ENCODE data around the gene SLC22A6. TPM values are rescaled to one million over a fixed set of nuclear protein-coding genes. Genes with fewer than 3 reads are reported as not detected.

The SLC22A6 gene
- total and polyA plus RNA-seq, 8 donors, result not detected

DNA sequence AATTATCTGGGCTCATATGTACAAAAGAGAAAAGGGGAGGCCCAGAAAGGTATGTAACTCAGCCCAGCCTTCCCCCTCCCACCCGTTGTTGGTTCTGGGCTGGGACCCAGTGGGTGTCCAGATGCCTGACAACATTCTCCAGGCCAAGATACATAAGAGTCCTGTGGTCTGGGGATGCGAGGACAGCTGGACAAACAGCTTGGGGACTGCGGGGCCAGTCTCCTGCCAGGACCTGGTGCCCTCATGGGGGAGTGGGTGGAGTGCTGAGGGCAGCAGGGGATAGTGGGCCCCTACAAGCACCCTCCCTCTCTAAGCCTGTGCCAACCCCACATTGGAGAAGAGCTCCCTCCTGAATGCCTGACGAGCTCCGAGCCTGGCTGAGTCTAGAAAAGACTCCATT, 3.5 kb upstream of the SLC22A6 start:
- no peak for DNase-seq
- no peak for TF ChIP-seq POLR2AphosphoS5 (IDR thresholded peaks at IDR 0.05)
- Histone ChIP-seq H3K9me3 (no peaks in the 10 kb centered on the region), H3K27ac (no peak overlapping the region), H3K27me3 (no peaks in the 10 kb centered on the region), H3K4me1 (no peaks in the 10 kb centered on the region), H3K4me3 (no peak overlapping the region), H3K36me3 (no peaks in the 10 kb centered on the region)
- WGBS, 5 donors, result 53 to 73% (median 67%) methylated on average over 3 to 5 of the region's 5 CpGs
- intact Hi-C loops (cut with DNase I; ENCODE audit: low total_unique reads), result no loop called here

- Histone ChIP-seq H3K4me1 (no peaks in the 10 kb centered on the region), H3K9me3 (no peaks in the 10 kb centered on the region), H3K27me3 (no peaks in the 10 kb centered on the region), H3K36me3 (no peaks in the 10 kb centered on the region), H3K27ac (no peak overlapping the region), H3K4me3 (no peak overlapping the region)
- intact Hi-C loops (cut with DNase I; ENCODE audit: low total_unique reads), result no loop called here
- no peak for DNase-seq
- 84 to 89% (median 89%) methylated on average over 3 of the region's 3 CpGs for WGBS, 5 donors
- TF ChIP-seq POLR2AphosphoS5 (IDR thresholded peaks at IDR 0.05), result no peak
- TF ChIP-seq POLR2A (IDR thresholded peaks at IDR 0.05), result no peak
- TF ChIP-seq CTCF (IDR thresholded peaks at IDR 0.05), result no peak
- no peak for TF ChIP-seq EP300 (IDR thresholded peaks at IDR 0.05)
Measured at GRCh38 chr11:62985041-62985750, 429 bp upstream of the SLC22A6 start.

DNA sequence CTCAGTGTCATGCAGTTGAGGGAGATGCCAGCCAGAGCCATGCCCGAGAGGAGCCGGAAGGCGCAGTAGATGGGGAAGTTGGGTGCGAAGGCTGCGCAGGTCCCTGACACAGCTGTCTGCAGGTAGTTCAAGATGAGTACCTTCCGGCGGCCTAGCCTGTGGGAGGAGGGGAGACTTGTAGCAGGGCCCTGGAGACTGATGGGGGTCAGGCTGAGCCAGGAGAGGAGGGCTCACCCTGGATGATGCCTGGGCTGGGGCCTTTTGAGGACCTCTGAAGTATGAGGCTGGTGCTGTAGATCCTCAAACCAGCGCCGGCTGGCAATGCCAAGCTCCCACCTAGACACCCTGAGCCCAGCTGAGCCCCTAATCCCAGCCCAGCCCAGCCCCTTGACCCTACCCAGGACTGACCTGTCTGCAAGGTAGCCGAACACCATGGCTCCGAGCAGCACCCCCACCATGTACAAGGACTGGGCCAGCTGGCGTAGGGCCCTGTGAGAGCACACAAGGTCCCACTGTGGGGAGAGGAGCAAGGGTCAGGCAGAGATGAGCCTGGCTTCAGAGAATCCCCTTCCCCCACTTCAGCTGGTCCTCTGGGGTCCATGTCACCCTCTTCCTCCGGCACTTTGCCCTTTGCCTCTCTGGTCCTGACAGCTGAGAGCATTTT, 1.1 kb downstream of the SLC22A6 start:
- H3K4me1 ChIP-seq, result no peaks in the 10 kb centered on the region
- 88 to 96% (median 94%) methylated on average over 11 to 13 of the region's 13 CpGs for WGBS, 5 donors
- no peaks in the 10 kb centered on the region for H3K36me3 ChIP-seq
- TF ChIP-seq POLR2AphosphoS5 (IDR thresholded peaks at IDR 0.05) (no peak), CTCF (IDR thresholded peaks at IDR 0.05) (no peak), EP300 (IDR thresholded peaks at IDR 0.05) (no peak), POLR2A (IDR thresholded peaks at IDR 0.05) (no peak)
- H3K9me3 ChIP-seq, result no peaks in the 10 kb centered on the region
- DNase-seq, result no peak
- intact Hi-C loops (cut with DNase I; ENCODE audit: low total_unique reads), result no loop called here
- no peaks in the 10 kb centered on the region for H3K27me3 ChIP-seq
- H3K27ac ChIP-seq, result no peak overlapping the region
- no peak overlapping the region for H3K4me3 ChIP-seq

DNA sequence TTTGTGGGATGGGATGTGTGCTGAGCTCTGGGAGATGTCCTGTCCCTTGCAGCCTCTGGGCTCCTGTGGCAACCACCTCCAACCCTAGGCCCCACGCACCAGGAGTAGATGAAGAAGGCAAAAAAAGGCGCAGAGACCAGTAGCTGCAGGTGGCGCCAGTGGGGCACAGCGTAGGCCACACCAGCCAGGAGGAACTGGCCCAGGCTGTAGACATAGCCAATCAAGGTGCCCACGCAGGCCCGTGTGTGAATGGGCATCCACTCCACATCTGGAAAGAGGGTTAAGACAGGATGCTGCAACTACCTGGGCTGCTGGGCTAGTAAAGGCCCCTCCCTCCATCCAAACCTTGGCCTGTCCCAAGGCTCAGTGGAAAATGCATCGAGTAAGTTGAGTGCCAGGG, 3.0 kb downstream of the SLC22A6 start:
- Histone ChIP-seq H3K36me3 (no peaks in the 10 kb centered on the region), H3K27me3 (no peaks in the 10 kb centered on the region), H3K4me3 (no peak overlapping the region), H3K27ac (no peak overlapping the region), H3K9me3 (no peaks in the 10 kb centered on the region), H3K4me1 (no peaks in the 10 kb centered on the region)
- intact Hi-C loops (cut with DNase I; ENCODE audit: low total_unique reads), result no loop called here
- DNase-seq, result no peak
- WGBS, 5 donors, result 78 to 85% (median 84%) methylated on average over 7 of the region's 7 CpGs
- TF ChIP-seq EP300 (IDR thresholded peaks at IDR 0.05), result no peak
- no peak for TF ChIP-seq CTCF (IDR thresholded peaks at IDR 0.05)
- TF ChIP-seq POLR2AphosphoS5 (IDR thresholded peaks at IDR 0.05), result no peak
- TF ChIP-seq POLR2A (IDR thresholded peaks at IDR 0.05), result no peak
